HCT116 (cell line): Measurements from ENCODE around the gene BCAS2. TPM values are rescaled to one million over a fixed set of nuclear protein-coding genes. Genes with fewer than 3 reads are reported as not detected.

Experiments
- ATAC-seq: fragments of 200-7000 bp; cut with Tn5 transposase; 2 replicates; pipeline ENCODE4 v1.9.1; 2020; ENCODE audit warnings: mild to moderate bottlenecking, moderate library complexity
- BruUV-seq: library from RNA; stranded (reverse); fragments of 400-500 nt; replicated peaks from 2 replicates; lab custom pipeline; 2021; lab: Mats Ljungman, UMichigan
- CTCF ChIA-PET: fragments of 300-600 bp; sonication (Branson Sonifier 250); formaldehyde crosslinking; loops from one replicate; lab custom pipeline; 2021; ENCODE audit warnings: antibody characterized with exemption; lab: Charles Lee
- POLR2A ChIA-PET: fragments of 300-600, 350-600 bp; sonication (Branson Sonifier 250); formaldehyde crosslinking; loops from one replicate; lab custom pipeline; 2021; ENCODE audit warnings: antibody characterized with exemption; lab: Charles Lee
- RAD21 ChIA-PET, 2 experiments: fragments of 300-600 bp; sonication (Branson Sonifier 250); formaldehyde crosslinking; loops; one replicate each; lab custom pipeline; 2023; ENCODE audit warnings: low total read pairs in 2 of 2; ENCODE audit not compliant: uncharacterized antibody in 2 of 2, unreplicated experiment in 2 of 2, low non-redundant PET in 1 of 2; lab: Charles Lee
- DNase-seq: peaks from one replicate; pipeline ENCODE4 v3.0.0-alpha.2; 2010; ENCODE audit warnings: low read depth, low spot score
- H2AFZ ChIP-seq: fragments of 200-600 bp; shearing (Covaris generic), sonication (generic); 2 replicates; pipeline ENCODE4 v1.6.1; 2017; ENCODE audit warnings: low read depth, mixed run types, mixed read lengths, antibody characterized with exemption, low read length; ENCODE audit not compliant: poor library complexity, severe bottlenecking
- H3K27ac ChIP-seq: 2 replicates; pipeline ENCODE4 v1.5.1; 2012; ENCODE audit warnings: low read depth, low read length
- H3K27me3 ChIP-seq: fragments of 200-600 bp; sonication (generic); 2 replicates; pipeline ENCODE4 v1.6.1; 2016; ENCODE audit warnings: mixed run types, low read length, mixed read lengths; ENCODE audit not compliant: insufficient read depth
- H3K36me3 ChIP-seq, 2 experiments: fragments of 200-500 bp in 1 of 2; fragments of 200-600 bp in 1 of 2; sonication (Bioruptor generic) in 1 of 2; sonication (generic) in 1 of 2; 2 replicates each; pipeline versions ENCODE4 v1.5.1 to v1.6.1; 2014 to 2016; ENCODE audit warnings: low read length in 2 of 2, inconsistent platforms in 1 of 2, mixed read lengths in 1 of 2, mixed run types in 1 of 2; ENCODE audit not compliant: insufficient read depth in 2 of 2, control insufficient read depth in 1 of 2
- H3K4me1 ChIP-seq, 2 experiments: fragments of 200-600 bp in 1 of 2; sonication (generic) in 1 of 2; 2 replicates each; pipeline versions ENCODE4 v1.5.1 to v1.6.1; 2012 to 2017; ENCODE audit warnings: low read length in 2 of 2, inconsistent platforms in 1 of 2, mild to moderate bottlenecking in 1 of 2, mixed read lengths in 1 of 2, mixed run types in 1 of 2, moderate library complexity in 1 of 2; ENCODE audit not compliant: insufficient read depth in 2 of 2, control insufficient read depth in 1 of 2
- H3K4me2 ChIP-seq: fragments of 200-600 bp; sonication (generic); 2 replicates; pipeline ENCODE4 v1.6.1; 2017; ENCODE audit warnings: mixed run types, low read length, mixed read lengths
- H3K4me3 ChIP-seq, 2 experiments: fragments of 200-600 bp in 1 of 2; sonication (generic) in 1 of 2; replicated peaks in 1 of 2; 2 replicates each; pipeline ENCODE4 v1.5.1; 2011 to 2016; ENCODE audit warnings: low read length in 2 of 2, control low read depth in 1 of 2, low read depth in 1 of 2, mild to moderate bottlenecking in 1 of 2, mixed read lengths in 1 of 2, mixed run types in 1 of 2
- H3K79me2 ChIP-seq: fragments of 200-600 bp; sonication (generic); 2 replicates; pipeline ENCODE4 v1.6.1; 2017; ENCODE audit warnings: mild to moderate bottlenecking, mixed run types, low read length, moderate library complexity, mixed read lengths; ENCODE audit not compliant: insufficient read depth
- H3K9ac ChIP-seq: fragments of 200-600 bp; sonication (generic); 2 replicates; pipeline ENCODE4 v1.6.1; 2016; ENCODE audit warnings: low read length, mixed read lengths
- H3K9me2 ChIP-seq: fragments of 200-600 bp; sonication (generic), shearing (Covaris generic); 2 replicates; pipeline ENCODE4 v1.6.1; 2017; ENCODE audit warnings: mixed run types, mild to moderate bottlenecking, moderate library complexity; ENCODE audit not compliant: insufficient read depth
- H3K9me3 ChIP-seq, 2 experiments: fragments of 200-500 bp in 1 of 2; fragments of 200-600 bp in 1 of 2; sonication (Bioruptor generic) in 1 of 2; sonication (generic) in 1 of 2; 2 replicates each; pipeline ENCODE4 v1.6.1; 2014 to 2017; ENCODE audit warnings: low read length in 2 of 2, mixed read lengths in 2 of 2, inconsistent platforms in 1 of 2, low read depth in 1 of 2, mild to moderate bottlenecking in 1 of 2, mixed run types in 1 of 2, moderate library complexity in 1 of 2; ENCODE audit not compliant: control insufficient read depth in 1 of 2, insufficient read depth in 1 of 2
- H4K20me1 ChIP-seq: fragments of 200-600 bp; sonication (generic), shearing (Covaris generic); 2 replicates; pipeline ENCODE4 v1.6.1; 2017; ENCODE audit warnings: mixed run types, mild to moderate bottlenecking, moderate library complexity; ENCODE audit not compliant: insufficient read depth
- ATF3 ChIP-seq: IDR thresholded peaks from 2 replicates; pipeline ENCODE4 v1.6.1; 2012
- CEBPB ChIP-seq: IDR thresholded peaks from 2 replicates; pipeline ENCODE4 v1.6.1; 2012; ENCODE audit warnings: low read depth
- CTCF ChIP-seq, 3 experiments: fragments of 200-600 bp in 1 of 3; sonication (generic) in 1 of 3; IDR thresholded peaks in 2 of 3; conservative IDR thresholded peaks in 1 of 3; 2 replicates each; pipeline ENCODE4 v1.5.1; 2012 to 2017; ENCODE audit warnings: low read depth in 2 of 3, low read length in 2 of 3, antibody characterized with exemption in 1 of 3, borderline replicate concordance in 1 of 3, control low read depth in 1 of 3, mild to moderate bottlenecking in 1 of 3, mixed read lengths in 1 of 3, mixed run types in 1 of 3, moderate library complexity in 1 of 3; ENCODE audit not compliant: insufficient read depth in 1 of 3
- ELF1 ChIP-seq: IDR thresholded peaks from 2 replicates; pipeline ENCODE4 v1.6.1; 2012; ENCODE audit warnings: low read depth, borderline replicate concordance
- FOSL1 ChIP-seq: IDR thresholded peaks from 2 replicates; pipeline ENCODE4 v1.6.1; 2012; ENCODE audit warnings: low read depth
- MAX ChIP-seq: IDR thresholded peaks from 2 replicates; pipeline ENCODE4 v1.6.1; 2012
- POLR2A ChIP-seq: IDR thresholded peaks from 2 replicates; pipeline ENCODE4 v1.7.0; 2011; ENCODE audit warnings: borderline replicate concordance; ENCODE audit not compliant: insufficient read depth, insufficient read length; ENCODE audit errors: extremely low read depth
- POLR2AphosphoS5 ChIP-seq: IDR thresholded peaks from 2 replicates; pipeline ENCODE4 v1.6.1; 2011; ENCODE audit warnings: mild to moderate bottlenecking, low read depth, low read length, moderate library complexity
- REST ChIP-seq: IDR thresholded peaks from 2 replicates; pipeline ENCODE4 v1.6.1; 2012; ENCODE audit warnings: low read depth
- SIN3A ChIP-seq: IDR thresholded peaks from 2 replicates; pipeline ENCODE4 v1.6.1; 2012; ENCODE audit warnings: low read depth
- TCF7L2 ChIP-seq: IDR thresholded peaks from 2 replicates; pipeline ENCODE4 v1.7.0; 2011; ENCODE audit warnings: borderline replicate concordance, inconsistent platforms; ENCODE audit not compliant: insufficient read depth, insufficient read length; ENCODE audit errors: extremely low read depth
- ZBTB33 ChIP-seq: IDR thresholded peaks from 2 replicates; pipeline ENCODE4 v1.6.1; 2011; ENCODE audit warnings: mild to moderate bottlenecking, low read length, moderate library complexity; ENCODE audit not compliant: insufficient replicate concordance; ENCODE audit errors: extremely low read depth
- ZFX ChIP-seq: fragments of 450-650 bp; IDR thresholded peaks from 2 replicates; pipeline ENCODE4 v1.6.1; 2017
- intact Hi-C: fragments of 100-400 bp; cut with micrococcal nuclease; formaldehyde crosslinking; loops from 2 replicates; pipeline ENCODE4 v1.10.0; 2022
- total RNA-seq: library from RNA; stranded (reverse); gene quantifications from one replicate; pipeline ENCODE4 v1.2.1, GENCODE V29; 2021; ENCODE audit not compliant: unreplicated experiment

Gene BCAS2
- total RNA-seq, 1 experiment from 2014 or later: 45.2 TPM

GRCh38 chr1:114574365-114574764 lies 7.0 kb downstream of the BCAS2 start (continued):
- no peak for TF ChIP-seq CTCF (IDR thresholded peaks at IDR 0.05 in 2 of 3, conservative IDR thresholded peaks at IDR 0.05 in 1 of 3; ENCODE audit: borderline replicate concordance in 1 of 3, insufficient read depth in 1 of 3, low read depth in 2 of 3, low read length in 2 of 3)
- TF ChIP-seq ATF3: no peak

- H3K9me3 ChIP-seq: no peaks in the 10 kb centered on the region
- BruUV-seq: no TSS peak
- ATAC-seq (no peak), DNase-seq (no peak)
- no peaks in the 10 kb centered on the region for H3K79me2 ChIP-seq
- POLR2A ChIA-PET: interaction anchor here (1.0 kb wide), 1 partner anchor 10 kb away, joined by 3 read pairs; no protein-coding TSS in a partner anchor
- intact Hi-C loops: no loop called here
- H4K20me1 ChIP-seq: no peaks in the 10 kb centered on the region
- TF ChIP-seq ZFX (no peak), ELF1 (no peak), FOSL1 (no peak), SIN3A (no peak), REST (no peak), CTCF (IDR thresholded peaks at IDR 0.05 in 2 of 3, conservative IDR thresholded peaks at IDR 0.05 in 1 of 3; ENCODE audit: borderline replicate concordance in 1 of 3, insufficient read depth in 1 of 3, low read depth in 2 of 3, low read length in 2 of 3) (no peak), MAX (no peak), POLR2AphosphoS5 (no peak), ZBTB33 (no peak), TCF7L2 (no peak), CEBPB (no peak), POLR2A (no peak)
- no peak overlapping the region for H3K4me3 ChIP-seq
- no peak overlapping the region for H3K9ac ChIP-seq
- no peak overlapping the region for H2AFZ ChIP-seq
- H3K9me2 ChIP-seq: no peaks in the 10 kb centered on the region
- no peaks in the 10 kb centered on the region for H3K4me1 ChIP-seq
- no peak overlapping the region for H3K27ac ChIP-seq
- H3K36me3 ChIP-seq: peaks cover 10 to 22% of the 10 kb centered on the region in 2 experiments; a peak in 3 of 4 replicates
- H3K27me3 ChIP-seq: no peaks in the 10 kb centered on the region
- CTCF ChIA-PET: no interaction called here
- H3K4me2 ChIP-seq: no peak overlapping the region
- RAD21 ChIA-PET: no interaction called here
Observed at GRCh38 chr1:114564141-114564540, 17.3 kb downstream of the BCAS2 start.
